ENCODE results near the gene NUDT4.

- TF ChIP-seq CTCF (conservative IDR thresholded peaks at IDR 0.05) (no peak), EZH2 (IDR thresholded peaks at IDR 0.05; ENCODE audit: low read depth) (no peak)
Observed at GRCh38 chr12:93358058-93358457, 19.7 kb upstream of the NUDT4 start.

Data from PC-9 (cell line).